ENCODE measurements around the gene SH2D6. TPM values are rescaled to one million over a fixed set of nuclear protein-coding genes. Genes with fewer than 3 reads are reported as not detected.

SH2D6 gene
- total RNA-seq, 1 donor from 2014 or later = not detected

- no peak for TF ChIP-seq CTCF (IDR thresholded peaks at IDR 0.05; ENCODE audit: insufficient read depth, low read length, poor library complexity, severe bottlenecking)
- no peaks in the 10 kb centered on the region for H3K27me3 ChIP-seq (ENCODE audit: control insufficient read depth, insufficient read depth, low read length)
- no peak overlapping the region for H3K4me3 ChIP-seq (ENCODE audit: low read depth, low read length)
- no peaks in the 10 kb centered on the region for H3K36me3 ChIP-seq (ENCODE audit: control insufficient read depth, insufficient read depth, low read length)
- DNase-seq (ENCODE audit: low read depth) = no peak
Observed at GRCh38 chr2:85458601-85459563, 40.4 kb downstream of the SH2D6 start.

GRCh38 chr2:85459771-85460170 lies 41.3 kb downstream of the SH2D6 start:
- no peak for TF ChIP-seq CTCF (IDR thresholded peaks at IDR 0.05; ENCODE audit: insufficient read depth, low read length, poor library complexity, severe bottlenecking)
- DNase-seq (ENCODE audit: low read depth) = no peak
- Histone ChIP-seq H3K4me3 (ENCODE audit: low read depth, low read length) (no peak overlapping the region), H3K36me3 (ENCODE audit: control insufficient read depth, insufficient read depth, low read length) (no peaks in the 10 kb centered on the region), H3K27me3 (ENCODE audit: control insufficient read depth, insufficient read depth, low read length) (no peaks in the 10 kb centered on the region)

- Histone ChIP-seq H3K36me3 (ENCODE audit: control insufficient read depth, insufficient read depth, low read length) (no peaks in the 10 kb centered on the region), H3K4me3 (ENCODE audit: low read depth, low read length) (no peak overlapping the region), H3K27me3 (ENCODE audit: control insufficient read depth, insufficient read depth, low read length) (no peaks in the 10 kb centered on the region)
- DNase-seq (ENCODE audit: low read depth) = no peak
- TF ChIP-seq CTCF (IDR thresholded peaks at IDR 0.05; ENCODE audit: insufficient read depth, low read length, poor library complexity, severe bottlenecking) = no peak
Observed at GRCh38 chr2:85462322-85462721, 43.8 kb downstream of the SH2D6 start.

- no peaks in the 10 kb centered on the region for H3K36me3 ChIP-seq (ENCODE audit: control insufficient read depth, insufficient read depth, low read length)
- no peaks in the 10 kb centered on the region for H3K27me3 ChIP-seq (ENCODE audit: control insufficient read depth, insufficient read depth, low read length)
- TF ChIP-seq CTCF (IDR thresholded peaks at IDR 0.05; ENCODE audit: insufficient read depth, low read length, poor library complexity, severe bottlenecking) = no peak
- no peak for DNase-seq (ENCODE audit: low read depth)
- H3K4me3 ChIP-seq (ENCODE audit: low read depth, low read length) = no peak overlapping the region
Observed at GRCh38 chr2:85468096-85468703, 49.7 kb downstream of the SH2D6 start.

GRCh38 chr2:85468704-85469349 lies 50.3 kb downstream of the SH2D6 start:
- no peak overlapping the region for H3K4me3 ChIP-seq (ENCODE audit: low read depth, low read length)
- no peak for TF ChIP-seq CTCF (IDR thresholded peaks at IDR 0.05; ENCODE audit: insufficient read depth, low read length, poor library complexity, severe bottlenecking)
- no peaks in the 10 kb centered on the region for H3K36me3 ChIP-seq (ENCODE audit: control insufficient read depth, insufficient read depth, low read length)
- H3K27me3 ChIP-seq (ENCODE audit: control insufficient read depth, insufficient read depth, low read length) = no peaks in the 10 kb centered on the region
- DNase-seq (ENCODE audit: low read depth) = peak; percentile 70

Measured in kidney epithelial cell (primary cell).